Activated CD4-positive, alpha-beta T cell treated with anti-CD3 and anti-CD28 coated beads, Interleukin-2, Interleukin-4, amounts not matched to agents 100 ng/mL and 50 ng/mL, durations not matched to agents 16 hours and 8 hours (primary cell): ENCODE measurements around the gene NPHP4.

ENCODE experiments used
- DNase-seq: peaks from one replicate; pipeline ENCODE4 v3.0.0-alpha.2; 2020; ENCODE audit warnings: low spot score

NPHP4 gene

DNA sequence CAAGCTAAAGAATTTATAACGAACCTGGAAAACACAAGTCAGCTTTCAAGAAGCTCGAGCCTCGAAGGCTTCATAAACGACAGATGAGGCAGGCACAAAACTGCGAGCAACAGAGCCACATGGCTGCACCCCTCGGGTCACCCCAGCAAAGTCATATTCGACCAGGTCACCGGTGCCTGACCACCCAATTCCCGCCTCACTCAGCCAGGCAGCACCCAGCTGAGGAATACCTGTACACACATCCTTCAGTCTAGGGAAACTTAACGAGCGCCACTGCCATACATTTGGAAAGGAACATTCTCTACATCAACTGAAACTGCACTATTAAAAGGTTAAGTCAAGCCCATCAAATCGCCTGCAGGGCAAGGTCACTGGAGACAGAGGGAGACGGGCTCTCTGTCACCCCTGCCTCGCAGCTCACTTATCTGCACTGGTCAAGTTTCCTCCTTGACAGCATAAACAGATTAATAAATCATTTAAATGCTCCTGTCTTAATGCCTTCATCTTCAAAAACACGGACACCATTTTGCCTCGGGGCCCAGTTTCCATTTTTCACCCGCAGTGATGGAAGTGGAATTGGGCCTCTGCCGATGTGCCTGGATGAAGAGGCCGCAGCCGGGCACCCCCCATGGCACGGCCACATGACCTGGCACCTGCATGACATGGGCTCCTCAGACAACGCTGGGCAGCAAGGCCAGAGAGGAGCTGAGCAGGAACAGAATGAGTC, 20.6 kb downstream of the NPHP4 start:
- no peak for DNase-seq

- DNase-seq, result no peak
These were observed 21.5 kb downstream of the NPHP4 start for GRCh38 chr1:5970610-5971273.

DNA sequence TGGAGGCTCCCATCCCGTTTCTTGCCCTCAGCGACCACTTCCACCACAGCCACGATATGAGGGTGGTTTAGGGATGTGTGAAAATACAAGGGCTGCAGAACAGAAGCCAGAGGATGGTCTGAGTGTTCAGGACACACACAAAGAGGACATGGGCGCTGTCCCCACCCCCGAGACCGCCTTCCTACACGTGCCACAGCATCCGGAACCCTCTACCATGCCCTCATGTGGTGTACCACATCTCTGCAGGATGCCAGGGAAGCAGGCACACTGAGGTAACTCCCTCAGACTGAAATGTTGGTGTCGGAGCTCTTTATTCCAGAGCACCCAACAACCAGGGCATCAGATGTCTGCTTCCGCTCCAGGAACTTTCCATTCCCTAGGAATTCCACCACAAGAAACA, 23.1 kb downstream of the NPHP4 start:
- no peak for DNase-seq

DNA sequence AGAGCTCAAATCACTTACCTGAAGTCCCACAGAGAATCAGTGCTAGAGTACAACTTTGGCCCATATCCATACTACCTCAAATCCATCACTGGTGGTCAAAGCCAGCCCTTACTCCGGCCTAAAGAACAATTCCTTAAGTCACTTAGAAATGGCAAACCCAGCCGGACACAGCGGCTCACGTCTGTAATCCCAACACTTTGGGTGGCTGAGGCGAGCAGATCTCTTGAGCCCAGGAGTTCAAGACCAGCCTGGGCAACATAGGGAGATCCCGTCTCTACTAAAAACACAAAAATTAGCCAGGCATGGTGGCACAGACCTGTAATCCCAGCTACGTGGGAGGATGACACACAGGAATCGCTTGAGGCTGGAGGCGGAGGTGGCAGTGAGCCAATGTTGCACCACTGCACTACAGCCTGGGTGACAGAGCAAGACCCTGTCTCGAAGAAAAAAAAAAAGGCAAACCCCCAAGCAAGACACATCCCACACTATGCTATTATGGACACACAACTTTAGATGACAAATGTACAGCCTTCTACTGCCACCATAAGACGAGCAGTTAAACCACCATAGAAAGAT, 24.0 kb downstream of the NPHP4 start:
- DNase-seq, result no peak

- DNase-seq, result no peak
These were observed 24.7 kb downstream of the NPHP4 start for GRCh38 chr1:5967351-5968160.

- DNase-seq, result no peak
These were observed 25.6 kb downstream of the NPHP4 start for GRCh38 chr1:5966543-5967205.

DNA sequence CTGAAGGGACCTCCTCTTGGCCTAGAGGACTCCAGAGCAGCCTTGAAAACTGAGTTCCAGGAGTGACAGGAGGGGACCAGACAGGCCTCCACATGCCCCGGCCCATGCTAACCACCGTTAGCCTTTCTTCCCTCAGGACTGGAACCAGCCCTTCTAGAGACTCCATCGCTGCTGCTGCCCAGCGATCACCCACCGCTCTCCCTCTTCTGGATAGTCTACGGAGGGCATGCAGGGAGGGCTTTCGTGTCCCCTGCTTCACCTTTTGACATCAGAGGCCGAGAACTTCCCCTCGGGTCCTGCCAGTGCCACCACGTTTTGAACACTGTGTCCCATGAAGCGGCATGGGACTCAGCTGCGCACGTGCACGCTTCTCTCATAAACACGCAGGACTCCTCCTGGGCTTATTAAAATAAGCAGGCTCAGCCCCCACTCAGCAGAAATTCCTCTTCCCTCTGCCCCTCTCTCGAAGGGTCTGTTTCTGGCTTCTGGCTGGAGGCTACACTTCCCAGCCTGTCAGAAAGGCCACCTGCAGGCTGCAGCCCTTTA, 26.6 kb downstream of the NPHP4 start:
- DNase-seq, result no peak

DNA sequence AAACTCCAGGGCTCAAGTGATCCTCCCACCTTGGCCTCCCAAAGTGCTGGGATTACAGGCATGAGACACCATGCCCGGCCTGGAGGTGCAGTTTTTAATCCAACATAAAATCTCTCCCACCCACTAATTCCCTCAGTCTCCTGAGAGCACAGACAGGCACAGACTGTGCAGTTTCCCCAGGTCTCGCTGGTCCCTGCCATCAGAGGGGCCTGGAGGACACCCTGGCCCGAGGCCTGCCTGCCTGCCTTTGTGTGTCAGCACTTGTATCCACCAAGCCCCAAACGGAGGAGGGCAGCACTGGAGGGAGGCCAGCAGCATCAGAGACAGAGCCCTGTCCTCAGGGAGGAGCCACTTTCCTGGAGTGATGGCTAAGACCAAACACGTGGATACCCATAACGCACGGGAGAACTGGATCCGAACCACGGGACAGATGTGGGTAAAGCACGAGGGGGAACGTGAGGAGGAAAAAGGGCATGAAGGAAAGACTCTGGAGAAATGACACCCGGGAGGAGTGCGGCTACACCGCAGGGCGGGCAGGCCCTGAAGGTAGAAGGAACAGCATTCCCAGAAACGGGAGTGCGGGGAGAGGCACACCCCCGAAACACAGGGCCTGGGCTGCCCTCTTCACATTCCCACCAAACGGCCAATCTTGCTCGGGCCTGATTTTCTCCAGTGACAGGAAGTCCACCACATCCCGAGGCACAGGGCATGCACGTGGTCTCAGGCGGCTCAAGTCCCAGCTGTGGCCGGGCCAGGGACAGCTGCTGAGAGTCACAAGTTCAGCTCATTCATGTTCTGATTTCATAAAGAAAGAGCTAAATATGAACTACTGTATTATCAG, 29.7 kb downstream of the NPHP4 start:
- DNase-seq, result no peak

DNA sequence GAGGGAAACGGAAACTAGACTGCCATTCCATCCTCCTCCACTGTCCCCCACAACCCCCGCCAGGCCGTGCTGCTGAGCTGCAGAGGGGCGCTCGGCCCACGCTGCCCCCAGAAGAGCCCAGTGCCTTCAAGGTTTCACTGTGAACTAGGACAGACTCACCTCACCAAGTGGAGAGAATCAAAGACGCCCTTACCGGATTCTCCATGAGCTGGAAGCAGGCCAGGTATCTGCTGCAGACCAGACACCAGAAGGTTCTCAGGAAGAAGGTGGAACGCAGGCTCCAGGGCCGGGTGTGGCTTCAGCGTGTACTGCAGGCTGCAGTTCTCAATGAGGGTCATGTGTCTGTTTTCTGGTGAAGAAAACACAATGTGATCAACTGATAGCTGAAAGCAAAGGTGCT, 30.6 kb downstream of the NPHP4 start:
- no peak for DNase-seq

GRCh38 chr1:5960336-5960735, 31.9 kb downstream of the NPHP4 start:
- DNase-seq, result no peak

- DNase-seq, result no peak
These were observed 32.5 kb downstream of the NPHP4 start for GRCh38 chr1:5959667-5960230.

DNA sequence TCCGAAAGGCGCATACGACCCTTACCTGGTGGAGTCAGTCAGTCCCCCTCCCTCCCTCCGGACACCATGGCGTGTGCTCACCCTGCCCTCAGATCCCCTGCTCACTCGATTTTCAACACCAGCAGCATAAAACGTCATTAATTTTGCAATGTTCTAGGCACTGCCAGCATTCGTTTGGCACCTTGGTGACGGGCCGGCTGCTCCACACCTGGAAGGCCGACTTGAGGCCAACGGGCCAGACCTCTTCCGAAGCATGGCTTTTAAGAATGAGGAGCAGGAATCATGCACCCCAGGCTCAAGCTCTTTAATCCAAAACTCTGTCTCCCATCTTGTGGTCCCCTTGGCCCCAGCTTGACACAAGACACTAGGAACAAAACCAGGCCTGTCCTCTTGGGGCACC, 33.1 kb downstream of the NPHP4 start:
- DNase-seq, result no peak

DNA sequence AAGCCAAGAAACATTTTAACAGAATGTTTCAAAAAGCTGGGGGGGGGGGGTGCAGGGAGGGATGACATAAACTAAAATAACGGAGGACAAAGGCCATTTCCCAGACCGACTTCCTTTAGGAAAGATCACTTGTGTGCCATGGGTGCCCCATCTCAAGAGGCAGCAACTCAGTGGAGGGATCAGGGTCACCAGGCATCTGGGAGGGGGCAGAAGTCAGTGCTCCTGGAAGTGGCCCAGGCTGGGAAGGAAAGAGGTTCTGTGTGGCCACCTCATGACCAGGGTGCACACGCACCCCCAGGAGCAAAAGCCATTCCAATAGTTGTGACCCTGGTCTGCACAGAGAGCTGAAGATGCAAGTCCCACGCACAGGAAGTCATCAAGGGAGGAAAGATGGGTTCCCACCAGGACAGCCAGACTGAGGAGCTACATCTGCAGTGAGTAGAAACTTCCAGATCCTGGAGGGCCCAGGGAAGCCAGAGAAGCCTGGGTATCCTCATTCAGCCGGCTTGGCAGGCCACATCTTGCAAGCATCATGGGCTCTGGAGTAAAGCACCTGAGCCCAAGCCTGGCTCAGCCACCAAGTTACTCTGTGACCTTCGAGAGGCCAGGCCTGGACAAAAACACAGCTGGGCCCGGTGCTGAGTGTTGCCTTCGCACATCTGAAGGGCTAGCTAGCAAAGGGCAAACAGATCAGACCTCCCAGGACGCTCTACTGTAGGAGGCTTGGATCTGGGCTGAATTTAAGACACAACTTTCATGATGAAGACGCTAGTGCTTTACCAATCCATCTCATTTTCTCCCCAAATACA, 36.0 kb downstream of the NPHP4 start:
- no peak for DNase-seq

- DNase-seq, result peak; percentile 80
These were observed 36.7 kb downstream of the NPHP4 start for GRCh38 chr1:5955479-5955977.

GRCh38 chr1:5954964-5955363, 37.3 kb downstream of the NPHP4 start:
- DNase-seq, result peak; percentile 74

- no peak for DNase-seq
These were observed 38.8 kb downstream of the NPHP4 start for GRCh38 chr1:5953386-5953785.

GRCh38 chr1:5951846-5952410, 40.3 kb downstream of the NPHP4 start:
- no peak for DNase-seq

DNA sequence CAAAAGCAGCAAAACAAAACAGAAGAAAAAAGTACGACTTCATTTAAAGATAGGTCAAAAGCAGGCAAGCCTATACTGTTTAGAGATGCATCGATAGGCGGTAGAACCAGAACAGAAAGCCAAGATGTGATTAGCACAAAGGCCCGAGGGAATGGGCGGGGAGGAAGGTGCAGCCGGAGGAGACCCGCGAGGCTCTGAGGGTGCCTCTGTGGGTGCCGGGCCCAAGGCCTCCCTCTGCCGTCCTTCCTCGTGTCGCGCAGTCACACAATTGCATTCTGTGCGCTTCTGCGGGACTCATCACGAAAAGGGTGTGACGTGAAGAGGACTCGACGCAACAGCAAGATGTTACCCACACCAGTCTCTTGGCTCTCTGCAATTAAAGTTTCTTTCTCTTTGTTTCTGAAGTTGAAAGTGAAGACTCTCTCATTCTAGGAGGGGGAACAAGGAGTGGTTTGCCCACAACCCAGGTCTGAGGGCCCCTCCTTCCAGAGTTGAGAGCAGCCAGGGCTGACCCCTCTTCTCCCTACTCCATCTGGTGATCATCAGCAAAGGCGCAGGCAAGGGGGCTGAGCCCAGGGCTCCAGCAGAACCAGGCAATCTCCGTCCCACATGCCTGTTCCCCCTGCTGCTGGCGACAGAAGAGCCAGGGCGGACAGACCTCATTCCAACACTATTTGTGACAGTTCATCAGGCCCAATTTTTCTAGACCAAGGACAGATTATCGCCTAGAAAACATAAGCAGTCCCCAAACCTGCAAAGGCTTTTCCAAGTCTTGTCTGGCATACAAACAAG, 41.0 kb downstream of the NPHP4 start:
- no peak for DNase-seq
